Effector CD4-positive, alpha-beta T cell (primary cell): ENCODE data around the gene POU2AF1.

Experiments used
- DNase-seq: peaks from one replicate; pipeline ENCODE4 v3.0.0-alpha.2; 2020

The POU2AF1 gene

DNA sequence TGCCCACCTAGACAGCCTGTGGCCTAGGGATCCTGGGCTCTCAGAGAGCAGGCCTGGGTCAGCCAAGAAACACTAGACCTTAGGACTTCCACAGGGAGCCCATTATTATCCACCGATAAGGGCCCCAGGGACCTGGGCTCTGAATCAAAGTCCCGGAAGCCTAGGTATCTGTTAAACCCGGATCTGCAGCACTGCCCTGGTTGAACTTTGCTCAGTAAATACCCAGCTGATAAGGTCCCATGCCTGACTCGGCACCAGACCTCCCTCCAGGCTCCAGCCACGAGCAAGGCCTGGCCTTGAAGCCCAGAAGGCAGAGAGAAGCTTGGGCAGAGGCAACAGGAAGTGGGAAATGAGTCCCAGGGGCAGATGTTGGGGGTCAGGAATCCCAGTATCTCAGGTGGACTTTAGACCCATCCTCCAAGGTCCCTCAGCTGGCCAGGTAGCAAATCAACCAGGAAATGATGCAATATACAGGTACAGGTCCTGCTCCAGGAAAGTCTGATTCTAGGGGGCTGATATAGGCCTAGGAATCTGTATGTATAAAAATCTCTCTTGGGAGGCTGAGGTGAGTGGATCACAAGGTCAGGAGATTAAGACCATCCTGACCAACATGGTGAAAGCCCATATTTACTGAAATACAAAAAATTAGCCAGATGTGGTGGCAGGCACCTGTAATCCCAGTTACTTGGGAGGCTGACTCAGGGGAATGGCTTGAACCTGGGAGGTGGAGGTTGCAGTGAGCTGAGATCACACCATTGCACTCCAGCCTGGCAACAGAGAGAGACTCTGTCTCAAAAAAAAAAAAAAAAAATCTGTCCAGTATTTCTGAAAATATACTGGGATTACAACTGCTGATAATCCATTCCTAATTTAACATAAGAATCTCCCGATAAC lies 18.7 kb downstream of the POU2AF1 start:
- no peak for DNase-seq

DNA sequence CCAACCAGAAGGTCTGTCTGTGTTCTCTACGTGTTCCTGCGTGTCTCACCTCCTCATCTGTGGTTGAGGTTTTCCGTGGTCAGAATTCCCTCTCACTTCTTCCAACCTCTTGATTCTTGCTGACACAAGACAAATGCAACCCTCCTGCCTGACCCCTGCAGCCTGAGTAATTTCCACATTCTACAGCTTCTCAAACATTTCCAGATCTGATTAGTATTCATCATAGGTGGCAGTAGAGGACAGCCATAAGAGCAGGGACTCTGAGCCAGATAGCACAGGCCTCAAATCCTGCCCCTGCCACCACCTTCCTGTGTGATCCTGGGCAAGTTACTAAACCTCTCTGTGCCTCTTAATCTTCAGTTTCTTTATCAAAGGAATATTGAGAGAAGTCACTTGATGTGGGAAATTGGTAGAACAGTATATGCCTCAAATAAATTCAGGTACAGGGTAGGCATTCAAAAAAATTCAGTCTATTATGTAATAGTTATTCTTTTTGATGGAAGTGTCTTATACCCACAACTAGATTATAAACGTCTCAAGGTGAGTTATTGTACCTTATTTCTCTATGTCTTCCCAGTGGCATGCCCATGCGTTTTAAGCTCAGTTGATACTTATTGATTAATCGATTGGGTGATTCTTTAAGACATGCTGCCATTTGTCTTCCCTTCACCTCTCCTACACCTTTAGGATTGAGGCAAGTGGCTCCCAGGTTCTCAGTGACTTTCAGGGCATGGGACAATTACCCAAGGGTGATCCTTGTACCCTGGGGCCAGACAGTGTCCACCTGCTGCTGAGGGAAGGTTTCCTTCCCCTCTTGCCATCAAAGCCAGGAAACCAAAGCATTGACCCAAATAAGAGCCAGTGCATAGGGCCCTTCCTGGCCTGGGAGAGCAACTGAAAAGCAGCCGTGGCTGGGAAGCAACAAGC lies 19.6 kb downstream of the POU2AF1 start:
- no peak for DNase-seq

DNA sequence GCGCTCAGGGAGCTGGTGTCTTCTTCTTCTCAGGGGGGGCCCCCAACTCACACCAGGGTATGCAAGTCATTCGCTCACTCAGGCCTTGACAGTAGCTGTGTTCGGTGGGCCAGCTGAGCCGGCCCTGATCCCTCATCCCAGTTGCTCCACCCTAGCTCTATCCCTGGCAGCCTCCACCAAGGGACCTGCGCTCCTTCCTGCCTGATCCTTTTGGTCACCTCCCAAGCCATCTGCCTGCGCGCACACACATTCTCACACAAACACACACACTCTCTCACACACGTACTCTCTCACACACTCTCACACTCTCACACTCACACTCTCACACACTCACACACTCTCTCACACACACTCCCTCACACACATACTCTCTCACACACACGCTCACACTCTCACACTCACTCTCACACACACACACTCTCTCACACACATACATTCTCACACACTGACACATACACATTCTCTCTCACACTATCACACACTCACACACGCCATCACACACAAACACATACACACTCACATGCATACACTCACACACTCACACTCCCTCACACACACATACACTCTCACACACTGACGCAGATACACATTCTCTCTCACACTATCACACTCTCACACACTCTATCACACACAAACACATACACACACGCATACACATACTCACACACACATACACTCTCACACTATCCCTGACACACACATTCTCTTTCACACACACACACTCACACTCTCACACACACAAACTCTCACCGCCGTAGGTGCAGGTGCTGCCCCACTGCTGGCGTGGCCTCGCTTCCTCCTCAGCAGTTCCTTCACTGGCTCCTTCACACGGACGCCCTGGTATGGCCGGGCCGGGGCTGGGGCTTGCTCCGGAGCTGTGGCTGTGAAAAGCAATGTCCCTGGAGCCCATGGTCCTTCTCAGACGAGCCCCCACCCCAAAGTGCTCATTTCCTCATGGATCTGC lies 20.8 kb downstream of the POU2AF1 start:
- DNase-seq = no peak

DNA sequence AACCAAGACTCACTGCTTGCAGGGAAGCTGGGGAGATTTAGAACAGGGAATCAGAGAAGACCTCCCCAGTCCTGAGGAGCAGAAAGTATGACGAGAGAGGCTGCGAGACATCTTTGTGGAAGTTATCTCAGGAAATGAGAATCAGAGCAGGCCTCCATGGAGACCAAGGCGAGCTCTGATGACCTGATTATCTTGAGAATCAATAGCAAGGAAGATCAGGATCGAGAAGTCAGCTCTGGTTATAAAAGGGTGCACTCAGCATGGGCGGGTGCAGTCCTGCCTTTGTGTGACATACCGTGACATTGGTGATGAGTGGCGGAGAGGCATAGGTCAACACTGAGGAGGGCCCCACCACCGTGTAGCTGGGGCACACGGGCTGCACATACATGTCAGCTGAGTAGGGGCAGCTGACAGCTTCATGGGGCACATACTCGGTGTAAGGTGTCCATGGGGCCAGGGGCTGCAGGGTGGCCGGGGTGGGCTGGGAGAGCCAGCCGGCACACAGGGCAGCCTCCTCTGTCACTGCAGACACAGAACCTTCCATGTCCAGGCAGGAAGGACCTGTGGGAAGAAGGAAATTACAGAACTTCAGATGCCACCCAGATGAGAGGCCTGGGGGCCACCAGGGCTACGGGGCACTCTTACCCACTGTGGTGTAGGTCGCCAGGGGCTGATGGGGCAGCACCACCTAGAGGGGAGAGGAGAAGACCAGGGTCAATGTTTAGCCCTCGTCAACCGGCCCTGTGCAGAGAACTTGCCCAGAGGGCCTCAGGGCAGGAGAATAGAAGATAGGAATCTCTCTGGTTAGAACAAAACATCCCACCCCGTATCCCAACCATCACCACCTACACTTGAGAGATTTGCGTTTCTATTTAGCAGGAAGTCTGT lies 21.7 kb downstream of the POU2AF1 start:
- DNase-seq = no peak

DNA sequence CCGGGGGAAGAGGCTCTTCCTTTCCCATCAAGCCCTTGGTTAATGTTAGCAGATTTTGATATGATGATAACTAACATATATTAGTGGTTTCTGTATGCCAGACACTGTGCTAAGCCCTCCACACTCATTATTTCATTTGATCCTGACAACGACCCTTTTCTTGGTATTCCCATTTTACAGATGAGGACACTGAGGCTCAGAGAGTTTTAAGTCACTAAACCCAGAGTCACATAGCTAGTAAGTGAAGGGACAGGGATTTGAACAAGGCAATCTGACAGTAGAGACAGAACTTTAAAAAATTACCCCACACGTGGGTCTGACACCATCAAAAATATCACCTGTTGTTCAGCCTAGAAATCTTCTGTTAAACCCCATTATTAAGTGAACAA lies 22.4 kb downstream of the POU2AF1 start:
- no peak for DNase-seq

DNA sequence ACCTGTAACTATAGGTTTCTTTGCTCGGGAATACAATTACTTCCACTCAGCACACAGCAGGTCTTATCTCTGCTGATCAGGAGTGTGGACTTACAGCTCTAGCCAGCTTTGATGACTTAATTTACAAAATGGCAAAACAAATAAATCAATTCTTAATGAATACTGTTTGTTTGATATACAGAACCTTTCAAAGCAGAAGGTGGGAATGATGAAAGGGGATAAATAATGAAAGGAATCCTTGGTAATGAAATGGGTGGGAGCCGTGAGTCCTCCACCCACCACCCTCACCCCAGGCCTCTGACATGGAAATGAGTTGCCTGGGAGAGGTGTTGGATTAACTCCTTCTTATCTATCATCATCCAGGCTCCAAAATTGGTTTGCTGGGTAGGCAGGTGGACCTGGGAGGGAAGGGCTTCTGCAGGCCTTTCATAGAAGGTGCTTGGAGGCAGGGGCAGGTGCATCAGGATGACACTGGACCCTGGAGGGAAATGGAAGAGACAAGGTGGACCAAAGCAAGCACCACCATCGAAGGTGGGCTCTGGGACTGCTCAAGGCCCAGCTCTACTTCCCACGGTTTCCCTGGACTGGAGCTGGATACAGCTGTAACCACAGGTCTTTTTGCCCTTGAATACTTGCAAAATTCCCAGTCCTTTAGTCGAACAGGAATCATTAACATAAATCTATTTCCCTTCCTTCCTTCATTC lies 23.0 kb downstream of the POU2AF1 start:
- DNase-seq = no peak

DNA sequence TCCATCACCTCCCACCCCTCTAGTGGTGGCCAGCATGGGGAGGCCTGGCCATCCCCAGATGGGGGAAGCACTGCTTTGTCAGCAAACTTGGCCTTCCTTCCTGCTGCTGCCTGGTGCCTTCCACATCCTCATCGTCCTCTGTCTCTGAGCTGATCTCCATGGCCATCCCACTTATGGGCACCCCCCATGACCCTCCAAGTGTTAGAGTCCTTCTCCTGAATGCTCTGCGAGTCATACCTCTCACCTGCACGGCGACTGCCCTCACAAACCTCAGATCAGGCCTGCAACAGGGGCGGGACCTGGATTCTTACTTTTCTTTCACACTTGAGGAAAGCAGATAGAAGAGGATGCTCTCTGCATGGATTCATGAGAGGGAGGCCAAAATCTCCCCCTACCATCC lies 24.0 kb downstream of the POU2AF1 start:
- DNase-seq = no peak

DNA sequence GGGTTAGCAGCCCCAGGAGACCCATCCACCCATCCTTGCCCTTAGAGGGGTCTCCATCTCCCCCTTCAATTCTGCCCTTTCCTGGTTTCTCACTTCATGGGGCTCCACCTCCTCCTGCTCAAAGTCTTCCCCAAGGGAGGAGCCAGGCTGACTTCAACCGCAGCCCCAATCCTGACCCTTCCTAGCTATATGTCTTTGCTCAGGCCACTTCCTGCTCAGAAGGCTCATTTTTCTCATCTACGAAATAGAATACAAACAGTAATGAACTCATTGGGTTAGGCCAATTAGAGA lies 24.5 kb downstream of the POU2AF1 start:
- no peak for DNase-seq

DNA sequence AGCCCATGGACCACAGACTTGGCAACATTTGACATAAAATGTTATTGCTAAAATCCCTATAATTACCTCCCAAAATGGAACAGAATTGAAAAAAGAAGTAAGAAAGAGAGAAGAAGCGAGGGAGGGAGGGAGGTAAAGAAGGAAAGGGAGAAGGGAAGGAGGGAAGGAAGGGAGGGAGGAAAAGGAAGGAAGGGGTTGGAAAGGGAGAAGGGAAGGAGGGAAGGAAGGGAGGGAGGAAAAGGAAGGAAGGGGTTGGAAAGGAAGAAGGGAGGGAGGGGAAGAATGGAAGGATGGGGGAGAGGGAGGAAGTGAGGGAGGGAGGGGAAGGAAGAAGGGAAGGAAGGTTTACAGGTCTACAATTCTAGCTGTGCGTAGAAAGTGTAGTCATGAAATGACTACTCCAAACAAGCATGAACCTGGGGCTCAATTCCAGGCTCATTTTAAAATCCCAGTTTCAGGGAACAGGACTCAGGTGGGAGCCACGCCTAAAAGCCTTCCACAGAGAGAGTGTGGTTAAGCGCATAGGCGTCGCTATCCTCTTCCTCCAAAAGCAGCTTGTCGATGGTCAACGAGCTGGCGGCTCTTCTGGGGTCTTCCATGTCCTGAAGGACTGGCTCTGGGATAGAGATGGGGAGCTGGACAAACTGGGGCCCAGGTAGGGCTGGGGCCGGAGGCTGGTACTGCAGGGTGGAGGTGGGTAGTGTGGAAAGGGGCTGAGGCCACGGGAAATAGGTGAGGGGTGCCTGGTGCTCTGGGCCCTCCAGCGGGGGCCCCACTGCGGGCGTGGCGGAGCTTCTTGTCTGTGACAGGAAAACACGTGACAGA lies 25.1 kb downstream of the POU2AF1 start:
- no peak for DNase-seq

DNA sequence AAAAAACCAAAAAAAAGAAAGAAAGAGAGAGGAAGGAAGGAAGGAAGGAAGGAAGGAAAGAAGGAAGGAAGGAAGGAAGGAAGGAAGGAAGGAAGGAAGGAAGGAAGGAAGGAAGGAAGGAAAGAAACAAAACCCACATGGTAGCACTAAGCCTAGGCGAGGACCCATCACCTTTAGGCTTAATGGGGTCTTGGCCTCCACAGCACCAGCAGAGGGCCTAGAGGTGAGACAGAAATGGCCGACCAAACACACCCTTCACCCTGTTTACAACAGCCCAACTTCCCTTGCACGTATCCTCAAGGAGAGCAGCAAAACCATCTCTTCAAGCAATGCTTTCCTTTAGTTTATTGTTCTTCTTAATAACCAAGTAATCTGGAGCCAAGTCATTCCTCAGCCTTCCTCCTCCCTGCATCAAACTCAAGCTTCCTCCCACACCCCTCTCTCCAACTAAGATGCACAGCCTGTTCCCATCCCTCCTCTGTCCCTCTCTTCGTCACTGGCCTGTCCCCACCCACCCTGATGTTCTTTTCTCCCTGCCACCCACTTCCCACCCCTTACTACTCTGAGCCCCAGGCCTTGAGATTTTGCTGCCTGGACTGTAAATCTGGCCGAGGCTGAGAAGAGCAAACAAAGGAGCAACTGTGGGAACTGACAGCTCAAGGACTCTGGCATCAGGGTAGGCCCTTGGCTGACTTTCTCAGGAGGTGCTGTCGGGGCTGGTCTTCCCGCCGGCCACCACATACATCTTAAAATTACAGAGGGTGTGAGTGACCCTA lies 26.0 kb downstream of the POU2AF1 start:
- DNase-seq = no peak

DNA sequence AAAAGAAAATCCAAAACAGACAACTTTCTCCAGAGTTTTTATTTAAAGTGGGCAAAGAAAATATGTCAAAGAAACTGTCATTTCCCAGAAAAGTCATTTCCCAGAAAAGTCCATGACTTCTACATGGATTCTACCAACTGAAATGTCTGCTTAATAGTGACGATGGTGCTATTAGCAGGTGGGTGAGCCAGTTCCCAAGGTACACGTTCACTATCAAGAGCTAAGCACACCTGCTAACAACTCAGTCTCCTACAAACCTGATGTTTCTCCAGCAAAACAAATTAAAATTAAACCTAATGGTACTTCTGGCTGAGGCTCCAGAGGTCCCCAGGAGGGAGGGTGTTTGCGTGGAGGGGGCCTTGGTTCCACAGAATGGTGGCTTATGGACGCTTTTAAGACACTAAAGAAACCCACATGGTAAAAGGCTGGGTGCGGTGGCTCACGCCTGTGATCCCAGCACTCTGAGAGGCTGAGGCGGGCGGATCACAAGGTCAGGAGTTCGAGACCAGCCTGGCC lies 26.8 kb downstream of the POU2AF1 start:
- no peak for DNase-seq

DNA sequence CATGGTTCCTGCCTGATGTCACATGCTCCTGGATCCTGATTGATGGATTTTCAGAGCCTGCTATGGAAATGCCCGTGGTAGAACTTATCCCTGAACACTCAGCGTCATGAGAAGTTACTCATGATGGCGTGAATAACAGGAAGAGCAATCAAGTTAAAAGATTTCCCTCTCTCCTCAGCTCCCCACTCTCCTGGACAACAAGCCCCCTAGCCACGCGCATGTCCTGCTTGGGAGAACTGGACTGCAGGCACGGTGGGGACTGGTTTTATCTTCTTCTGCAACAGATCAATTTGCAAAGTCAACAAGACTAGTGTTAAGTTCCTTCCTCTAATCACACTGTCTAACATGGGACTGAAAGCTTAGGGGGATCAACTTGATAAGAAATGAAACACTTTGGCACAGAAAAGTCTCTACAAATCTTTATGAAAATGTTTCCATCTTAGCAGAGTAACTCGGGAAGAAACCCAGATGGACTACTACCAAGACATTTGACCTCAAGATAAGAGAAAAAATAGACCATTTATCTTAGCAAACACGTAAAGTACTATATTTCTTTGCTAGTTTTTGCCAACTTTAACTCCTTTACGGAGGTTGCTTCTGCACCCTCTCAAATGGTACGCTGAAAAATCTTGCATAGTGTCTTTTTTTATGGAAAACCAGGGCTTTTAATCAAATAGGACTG lies 27.6 kb downstream of the POU2AF1 start:
- DNase-seq = no peak

DNA sequence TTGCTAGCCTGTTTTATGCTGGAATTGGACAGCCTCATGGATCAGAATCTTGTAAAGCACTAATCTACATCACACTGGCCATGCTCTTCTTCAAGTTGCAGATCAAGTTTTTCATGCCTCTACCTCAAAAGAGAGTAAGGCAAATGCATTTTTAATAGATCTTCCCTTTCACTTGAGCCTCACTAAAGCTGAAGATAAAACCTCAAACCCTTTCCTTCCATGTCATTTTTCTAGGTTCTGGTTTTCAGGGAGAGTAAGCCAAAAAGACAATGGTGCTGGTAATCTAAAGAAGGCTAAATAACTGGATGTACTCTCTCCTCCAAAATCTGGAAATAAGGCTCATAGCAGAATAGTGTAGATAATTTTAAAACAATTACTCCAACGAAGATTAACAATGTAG lies 28.3 kb downstream of the POU2AF1 start:
- DNase-seq = no peak

DNA sequence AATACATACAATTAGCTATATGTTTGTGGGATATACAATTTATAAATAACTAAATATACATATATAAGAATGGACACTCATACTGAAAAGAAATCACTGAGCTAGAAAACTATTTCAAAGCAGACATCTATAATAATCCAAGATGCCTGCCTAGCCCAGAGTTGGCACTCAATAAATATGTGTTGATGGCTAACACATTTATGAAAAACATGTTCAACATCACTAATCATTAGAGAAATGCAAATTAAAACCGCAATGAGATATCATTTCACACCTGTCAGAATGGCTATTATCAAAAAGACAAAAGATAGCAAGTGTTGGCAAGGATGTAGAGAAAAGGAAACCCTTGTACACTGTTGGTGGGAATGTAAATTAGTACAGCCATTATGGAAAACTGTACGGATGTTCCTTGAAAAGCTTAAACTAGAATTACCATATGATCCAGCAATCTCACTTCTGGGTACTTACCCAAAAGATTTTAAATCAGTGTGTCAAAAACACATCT lies 29.8 kb downstream of the POU2AF1 start:
- no peak for DNase-seq

DNA sequence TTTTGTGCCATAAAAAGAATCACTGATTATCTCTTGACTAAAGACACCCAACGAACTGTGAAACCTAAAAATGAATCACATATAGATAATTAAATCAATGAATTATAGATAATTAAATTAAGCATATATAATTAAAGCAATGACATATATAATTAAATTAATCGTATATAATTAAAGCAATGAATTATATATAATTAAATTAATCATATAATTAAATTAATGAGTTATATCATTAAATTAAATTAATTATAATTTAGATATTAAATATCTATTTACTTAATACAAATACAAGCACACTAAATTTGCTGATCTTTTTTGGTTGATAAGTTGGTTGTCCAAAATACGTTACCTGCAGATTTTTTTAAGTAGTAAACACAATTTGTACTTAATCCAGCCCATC lies 30.9 kb downstream of the POU2AF1 start:
- DNase-seq = no peak

DNA sequence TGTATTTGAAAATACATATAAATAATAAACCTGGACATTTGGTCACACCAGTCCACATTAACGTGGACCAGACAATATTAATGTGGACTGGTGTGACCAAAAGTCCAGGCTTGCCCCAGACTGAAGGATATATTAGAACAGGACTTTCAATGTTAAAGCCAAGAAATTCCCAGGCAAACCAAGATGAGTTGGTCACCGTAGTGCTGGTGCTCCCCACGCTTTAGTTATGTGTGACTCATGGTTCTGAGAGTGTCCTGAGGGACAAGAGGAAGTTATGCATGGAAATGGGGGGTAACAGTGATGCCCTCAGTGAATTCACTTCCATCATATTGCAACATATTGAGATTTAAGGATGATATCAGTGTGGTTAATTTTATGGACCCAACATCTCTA lies 31.4 kb downstream of the POU2AF1 start:
- DNase-seq = no peak

DNA sequence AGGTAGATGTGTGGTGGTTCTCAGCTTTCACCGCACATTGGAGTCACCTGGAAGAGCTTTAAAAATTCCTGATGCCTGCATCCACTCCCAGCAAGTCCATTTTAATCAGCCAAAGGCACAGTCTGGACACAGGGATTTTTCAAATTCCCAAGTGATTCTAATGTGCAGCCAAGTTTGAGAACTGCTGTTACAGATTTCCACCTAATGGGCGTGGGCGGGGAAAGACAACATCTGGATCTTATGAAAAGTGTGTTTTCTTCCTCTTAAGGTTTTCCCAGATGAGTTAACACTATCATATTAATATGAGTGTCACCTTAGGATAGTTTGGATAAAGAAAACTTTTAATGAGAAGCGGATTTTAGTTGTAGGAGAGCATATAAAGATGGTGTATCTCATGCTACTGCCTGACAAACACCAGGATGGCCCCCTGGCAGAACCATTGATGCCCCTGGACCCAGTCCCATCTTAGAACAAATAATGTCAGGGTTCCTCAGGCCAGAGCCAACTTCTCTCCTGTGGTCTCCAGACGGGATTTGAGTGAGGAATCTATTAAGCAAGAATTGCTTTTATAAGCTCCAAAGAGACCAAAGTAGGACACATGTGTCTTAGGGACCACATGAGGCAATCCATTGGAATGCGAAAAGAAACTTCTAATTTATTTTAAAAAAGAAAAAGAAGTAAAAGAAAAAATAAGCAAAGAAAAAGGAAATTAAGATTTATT lies 31.9 kb downstream of the POU2AF1 start:
- DNase-seq = no peak

DNA sequence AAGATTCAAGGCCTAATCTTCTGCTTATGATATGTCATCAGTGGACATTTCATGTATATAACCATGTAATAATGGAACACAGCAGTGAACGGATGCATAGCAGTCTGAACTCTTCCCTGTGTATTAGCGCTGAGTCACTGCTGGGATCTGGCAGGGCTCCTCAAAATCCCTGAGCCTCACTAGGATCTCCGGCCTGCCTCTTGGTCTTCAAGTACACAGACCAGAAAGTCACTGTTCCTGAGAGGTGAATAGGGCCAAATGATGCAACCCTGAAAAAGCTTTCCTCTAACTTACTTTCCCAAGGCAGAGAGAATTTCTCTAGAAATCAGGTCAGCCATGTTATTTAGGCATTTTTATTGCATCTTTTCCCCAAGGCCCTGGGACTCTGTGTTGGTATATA lies 35.0 kb downstream of the POU2AF1 start:
- DNase-seq = no peak
